Measurements from ENCODE around the gene ACTL9. TPM values are rescaled to one million over a fixed set of nuclear protein-coding genes. Genes with fewer than 3 reads are reported as not detected.

ACTL9 gene
- total and polyA plus RNA-seq, 2 of the 13 experiments (the other 11 are each of a cell fraction or from before 2014, with no cell fraction given), result not detected

DNA sequence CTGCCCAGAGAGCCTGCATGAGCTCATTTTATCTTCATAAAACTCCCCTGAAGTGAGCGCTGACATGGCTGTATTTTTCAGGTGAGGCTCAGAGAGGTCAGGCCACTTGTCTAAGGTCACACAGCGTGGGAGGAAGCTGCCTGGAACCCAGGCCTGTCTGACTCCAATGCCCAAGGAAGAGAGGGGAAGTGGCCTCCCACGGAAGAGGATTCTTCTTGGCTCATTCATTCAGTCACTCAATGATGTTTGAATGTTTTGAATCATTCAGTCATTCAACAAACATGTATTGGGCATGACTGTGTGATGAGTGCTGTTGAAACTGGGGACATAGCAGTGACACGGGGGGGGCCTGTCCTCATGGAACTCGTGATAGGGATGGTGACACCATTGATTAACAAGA, 12.0 kb downstream of the ACTL9 start:
- in situ Hi-C loops (cut with HindIII; ENCODE audit: extremely low pct_ligation_motif_present, low pct_unique_long_range_greater_than_20kb) (no loop called here), intact Hi-C loops (cut with micrococcal nuclease; ENCODE audit: unreplicated experiment) (no loop called here)
- BruUV-seq (replicated peaks), result no TSS peak
- Histone ChIP-seq H3K4me1 (ENCODE audit: insufficient read depth, low read length) (no peaks in the 10 kb centered on the region), H3K9me3 (ENCODE audit: low read length) (no peaks in the 10 kb centered on the region), H3K9ac (ENCODE audit: insufficient read depth, low read depth, low read length) (no peak overlapping the region), H3K4me2 (ENCODE audit: low read depth, low read length) (no peak overlapping the region), H3K4me3 (replicated peaks in 1 of 3; ENCODE audit: insufficient read depth in 1 of 3, low read depth in 2 of 3, low read length in 3 of 3) (no peak overlapping the region), H3K27ac (ENCODE audit: extremely low read length, insufficient read depth, low read length) (no peak overlapping the region), H3K27me3 (ENCODE audit: control insufficient read depth in 1 of 2, insufficient read depth in 2 of 2, low read length in 2 of 2) (no peaks in the 10 kb centered on the region), H2AFZ (ENCODE audit: low read length) (no peak overlapping the region), H3K36me3 (replicated peaks in 1 of 2; ENCODE audit: control insufficient read depth in 1 of 2, insufficient read depth in 2 of 2, low read length in 2 of 2) (no peaks in the 10 kb centered on the region), H3K79me2 (ENCODE audit: insufficient read depth, low read length) (no peaks in the 10 kb centered on the region), H4K20me1 (ENCODE audit: insufficient read depth, low read length) (no peaks in the 10 kb centered on the region)
- DNase-seq (ENCODE audit: low spot score) (no peak), ATAC-seq (no peak), FAIRE-seq (no peak)
- ChIA-PET CTCF (ENCODE audit: low intra/inter-chr PET ratio, low total read pairs) (no interaction called here), POLR2A (no interaction called here)
- 7% methylated on average over 5 of the region's 5 CpGs for WGBS (ENCODE audit: low lambda C conversion rate)
- TF ChIP-seq ZNF768 (CRISPR knock-in tag; IDR thresholded peaks at IDR 0.05) (peak; percentile 40; the same call in 1 of the 2 replicates), ZNF333 (CRISPR knock-in tag; IDR thresholded peaks at IDR 0.05; ENCODE audit: borderline replicate concordance) (no peak)

DNA sequence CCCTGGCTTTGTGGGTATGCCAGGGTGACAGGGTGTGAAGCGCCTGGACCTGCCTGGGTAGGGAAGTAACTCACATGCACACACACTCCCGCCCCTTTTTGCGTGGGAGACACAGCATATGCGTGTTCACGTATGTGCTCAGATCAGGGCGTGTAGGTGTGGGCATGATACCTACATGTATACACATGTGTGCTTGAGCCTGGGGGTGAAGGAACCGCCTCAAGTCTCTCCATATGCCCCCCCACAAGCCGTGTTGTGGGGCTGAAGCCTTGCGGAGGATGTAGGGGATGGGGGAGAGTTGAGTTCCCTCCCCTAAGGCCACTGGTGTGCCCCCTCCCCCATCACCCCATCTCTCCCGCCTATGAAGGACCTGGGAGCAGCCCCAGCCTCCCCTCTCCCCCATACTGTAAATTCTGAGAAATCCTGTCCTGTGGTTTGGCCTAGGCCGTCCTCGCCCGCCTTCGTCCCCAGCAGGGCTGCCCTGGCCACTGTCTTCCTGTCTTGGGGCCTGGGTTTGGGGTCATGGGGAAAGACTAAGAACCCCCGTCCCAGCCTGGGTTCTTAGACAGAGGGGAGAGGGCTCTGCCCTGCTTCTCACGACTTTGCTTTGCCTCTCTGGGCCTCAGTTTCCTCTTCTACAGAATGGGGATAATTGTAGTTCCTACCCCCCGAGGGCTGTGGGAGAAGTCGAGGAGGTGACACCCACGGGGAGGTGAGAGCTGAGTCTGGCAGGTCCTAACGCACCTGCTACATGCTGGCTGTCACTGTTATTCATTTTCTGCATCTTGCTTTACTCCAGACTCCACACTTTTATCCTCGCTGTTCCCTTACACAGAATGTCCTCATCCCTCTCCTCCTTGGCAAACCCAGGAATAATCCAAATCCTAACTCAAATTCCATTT, 14.3 kb downstream of the ACTL9 start:
- ChIA-PET CTCF (ENCODE audit: low intra/inter-chr PET ratio, low total read pairs) (no interaction called here), POLR2A (no interaction called here)
- Histone ChIP-seq H2AFZ (ENCODE audit: low read length) (no peak overlapping the region), H4K20me1 (ENCODE audit: insufficient read depth, low read length) (no peaks in the 10 kb centered on the region), H3K27me3 (ENCODE audit: control insufficient read depth in 1 of 2, insufficient read depth in 2 of 2, low read length in 2 of 2) (no peaks in the 10 kb centered on the region), H3K4me1 (ENCODE audit: insufficient read depth, low read length) (no peaks in the 10 kb centered on the region), H3K4me2 (ENCODE audit: low read depth, low read length) (no peak overlapping the region), H3K36me3 (replicated peaks in 1 of 2; ENCODE audit: control insufficient read depth in 1 of 2, insufficient read depth in 2 of 2, low read length in 2 of 2) (no peaks in the 10 kb centered on the region), H3K79me2 (ENCODE audit: insufficient read depth, low read length) (no peaks in the 10 kb centered on the region), H3K27ac (ENCODE audit: extremely low read length, insufficient read depth, low read length) (no peak overlapping the region), H3K9me3 (ENCODE audit: low read length) (no peaks in the 10 kb centered on the region), H3K4me3 (replicated peaks in 1 of 3; ENCODE audit: insufficient read depth in 1 of 3, low read depth in 2 of 3, low read length in 3 of 3) (no peak overlapping the region), H3K9ac (ENCODE audit: insufficient read depth, low read depth, low read length) (no peak overlapping the region)
- no TSS peak for BruUV-seq (replicated peaks)
- intact Hi-C loops (cut with micrococcal nuclease; ENCODE audit: unreplicated experiment) (no loop called here), in situ Hi-C loops (cut with HindIII; ENCODE audit: extremely low pct_ligation_motif_present, low pct_unique_long_range_greater_than_20kb) (no loop called here)
- WGBS (ENCODE audit: low lambda C conversion rate), result 38% methylated on average over 15 of the region's 21 CpGs
- no peak for DNase-seq (ENCODE audit: low spot score)
- ATAC-seq, result no peak
- no peak for FAIRE-seq
- TF ChIP-seq MAF1 (CRISPR knock-in tag; IDR thresholded peaks at IDR 0.05; ENCODE audit: borderline replicate concordance) (no peak), ZMYM2 (CRISPR knock-in tag; IDR thresholded peaks at IDR 0.05) (no peak), ZNF720 (CRISPR knock-in tag; IDR thresholded peaks at IDR 0.05) (no peak), ZNF335 (CRISPR knock-in tag; IDR thresholded peaks at IDR 0.05) (no peak), IRF9 (CRISPR knock-in tag; IDR thresholded peaks at IDR 0.05; ENCODE audit: borderline replicate concordance) (no peak), ZSCAN25 (CRISPR knock-in tag; IDR thresholded peaks at IDR 0.05) (no peak), ZBTB49 (CRISPR knock-in tag; IDR thresholded peaks at IDR 0.05; ENCODE audit: borderline replicate concordance) (no peak), MAFF (IDR thresholded peaks at IDR 0.05; ENCODE audit: low read depth, low read length) (no peak), SIX4 (CRISPR knock-in tag; IDR thresholded peaks at IDR 0.05) (no peak), JUNB (CRISPR knock-in tag; IDR thresholded peaks at IDR 0.05; ENCODE audit: borderline replicate concordance) (no peak), ZNF615 (CRISPR knock-in tag; IDR thresholded peaks at IDR 0.05; ENCODE audit: borderline replicate concordance) (no peak), ZNF225 (CRISPR knock-in tag; IDR thresholded peaks at IDR 0.05) (no peak), ZNF891 (CRISPR knock-in tag; IDR thresholded peaks at IDR 0.05) (no peak), KDM2A (CRISPR knock-in tag; IDR thresholded peaks at IDR 0.05; ENCODE audit: borderline replicate concordance, low read depth) (no peak)

Measured in HepG2 (cell line).